ENCODE data around the gene SETD5. TPM values are rescaled to one million over a fixed set of nuclear protein-coding genes. Genes with fewer than 3 reads are reported as not detected.

SETD5 gene
- total and polyA plus RNA-seq, 8 donors: 11.2 to 431 (median 105) TPM

DNA sequence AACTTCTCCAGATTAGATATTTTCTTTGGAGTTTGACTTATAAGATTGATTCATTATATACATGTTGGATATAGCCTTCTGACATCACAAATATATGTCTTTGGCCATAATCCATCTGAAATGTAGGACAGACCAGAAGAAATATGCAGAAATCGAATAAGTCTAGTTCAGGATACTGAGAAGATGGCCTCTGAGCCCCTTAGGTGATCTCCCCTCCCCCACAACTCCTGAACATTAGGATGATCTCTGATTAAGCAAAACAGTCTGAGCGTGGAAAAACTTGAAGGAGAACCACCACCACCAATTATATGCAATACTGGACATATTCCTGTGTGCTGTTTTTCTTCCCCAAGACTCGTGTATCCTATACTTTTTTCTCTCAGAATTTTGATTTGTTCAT, 3.2 kb downstream of the SETD5 start:
- H3K36me3 ChIP-seq: no peaks in the 10 kb centered on the region
- TF ChIP-seq POLR2A (IDR thresholded peaks at IDR 0.05): no peak
- TF ChIP-seq EP300 (IDR thresholded peaks at IDR 0.05): no peak
- no peak for TF ChIP-seq POLR2AphosphoS5 (IDR thresholded peaks at IDR 0.05)
- TF ChIP-seq, protein P1, sequence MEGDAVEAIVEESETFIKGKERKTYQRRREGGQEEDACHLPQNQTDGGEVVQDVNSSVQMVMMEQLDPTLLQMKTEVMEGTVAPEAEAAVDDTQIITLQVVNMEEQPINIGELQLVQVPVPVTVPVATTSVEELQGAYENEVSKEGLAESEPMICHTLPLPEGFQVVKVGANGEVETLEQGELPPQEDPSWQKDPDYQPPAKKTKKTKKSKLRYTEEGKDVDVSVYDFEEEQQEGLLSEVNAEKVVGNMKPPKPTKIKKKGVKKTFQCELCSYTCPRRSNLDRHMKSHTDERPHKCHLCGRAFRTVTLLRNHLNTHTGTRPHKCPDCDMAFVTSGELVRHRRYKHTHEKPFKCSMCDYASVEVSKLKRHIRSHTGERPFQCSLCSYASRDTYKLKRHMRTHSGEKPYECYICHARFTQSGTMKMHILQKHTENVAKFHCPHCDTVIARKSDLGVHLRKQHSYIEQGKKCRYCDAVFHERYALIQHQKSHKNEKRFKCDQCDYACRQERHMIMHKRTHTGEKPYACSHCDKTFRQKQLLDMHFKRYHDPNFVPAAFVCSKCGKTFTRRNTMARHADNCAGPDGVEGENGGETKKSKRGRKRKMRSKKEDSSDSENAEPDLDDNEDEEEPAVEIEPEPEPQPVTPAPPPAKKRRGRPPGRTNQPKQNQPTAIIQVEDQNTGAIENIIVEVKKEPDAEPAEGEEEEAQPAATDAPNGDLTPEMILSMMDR (IDR thresholded peaks at IDR 0.05): no peak
- WGBS, 5 donors: 13 to 20% (median 17%) methylated on average over 3 of the region's 3 CpGs
- H3K27ac ChIP-seq: peak overlapping the region in 4 of 5 donors; percentile 96 to 100 (median 99)
- peak overlapping the region in 2 of 4 donors; percentile 84 to 97 for H3K4me3 ChIP-seq
- H3K4me1 ChIP-seq: peaks cover 62 to 75% (median 68%) of the 10 kb centered on the region in 4 donors
- intact Hi-C loops (cut with DNase I; ENCODE audit: low total_unique reads): no loop called here
- DNase-seq: peak in 1 of 2 donors; percentile 23
- H3K27me3 ChIP-seq: no peaks in the 10 kb centered on the region
- H3K9me3 ChIP-seq: no peaks in the 10 kb centered on the region

DNA sequence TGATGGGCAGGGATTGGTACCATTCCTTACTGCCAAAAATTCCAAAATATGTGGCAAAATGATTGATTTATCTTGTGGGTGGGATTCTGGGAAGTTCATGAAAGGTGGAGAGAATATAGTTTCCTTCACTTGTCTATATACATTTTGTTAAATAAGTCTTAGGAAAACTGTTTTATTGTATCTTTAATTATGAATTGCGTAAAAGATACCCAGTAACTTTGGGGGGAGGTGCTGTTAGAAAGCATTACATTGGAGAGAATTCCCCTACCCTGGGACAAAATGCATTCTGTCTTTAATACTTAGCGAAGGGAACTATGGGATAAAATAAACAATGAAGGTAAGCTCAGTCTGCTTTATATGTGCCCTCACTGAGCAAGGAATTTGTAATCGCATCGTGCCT, 4.6 kb downstream of the SETD5 start:
- H3K27me3 ChIP-seq: no peaks in the 10 kb centered on the region
- H3K4me3 ChIP-seq: peak overlapping the region in 1 of 4 donors; percentile 7
- WGBS, 5 donors: 24 to 41% (median 30%) methylated on average over 4 of the region's 4 CpGs
- no peak for TF ChIP-seq POLR2AphosphoS5 (IDR thresholded peaks at IDR 0.05)
- TF ChIP-seq, protein P1 (IDR thresholded peaks at IDR 0.05): no peak
- no peak for TF ChIP-seq POLR2A (IDR thresholded peaks at IDR 0.05)
- no peak for TF ChIP-seq EP300 (IDR thresholded peaks at IDR 0.05)
- DNase-seq: no peak
- peaks cover 69 to 83% (median 76%) of the 10 kb centered on the region in 4 donors for H3K4me1 ChIP-seq
- intact Hi-C loops (cut with DNase I; ENCODE audit: low total_unique reads): no loop called here
- H3K9me3 ChIP-seq: no peaks in the 10 kb centered on the region
- H3K27ac ChIP-seq: peak overlapping the region in 4 of 5 donors; percentile 33 to 99 (median 76)
- H3K36me3 ChIP-seq: no peaks in the 10 kb centered on the region

DNA sequence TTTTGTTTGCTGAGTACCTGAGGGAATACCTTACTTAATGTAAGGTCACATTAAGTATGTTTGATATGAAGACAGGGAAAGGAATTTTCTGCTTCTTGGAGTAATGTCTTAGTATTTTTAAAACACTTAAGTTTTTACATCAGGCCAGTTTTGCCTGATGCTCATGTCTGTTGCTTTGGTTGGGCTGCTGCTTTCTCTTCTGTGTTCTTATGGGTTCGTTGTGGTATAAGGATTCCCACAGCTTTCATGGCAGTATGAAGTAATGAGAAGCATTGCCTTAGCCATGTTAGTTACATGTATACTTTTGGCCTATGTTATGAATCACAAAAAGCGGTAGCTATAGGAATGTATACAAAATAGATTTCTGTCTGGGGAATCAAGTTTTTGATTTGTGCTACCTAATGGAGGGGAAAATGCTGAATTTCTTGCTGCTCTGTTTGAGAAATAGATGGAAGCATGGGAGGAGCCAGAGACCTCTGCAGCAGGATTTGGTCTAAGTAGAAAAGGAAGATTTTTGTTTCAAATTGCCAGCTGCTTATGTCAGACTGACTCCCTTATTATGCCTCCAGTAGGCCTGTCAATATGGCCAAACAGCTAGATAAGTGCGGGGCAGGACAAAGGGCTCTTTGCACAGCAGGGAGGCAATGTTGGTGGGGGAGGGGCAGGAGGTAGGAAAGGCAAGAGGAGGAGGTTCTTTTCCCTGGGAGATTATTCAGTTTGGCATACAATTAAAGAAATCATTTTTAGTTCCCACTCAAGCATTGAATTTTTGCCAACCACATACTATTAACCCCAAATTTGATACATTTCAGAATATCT, 5.2 kb downstream of the SETD5 start:
- intact Hi-C loops (cut with DNase I; ENCODE audit: low total_unique reads): no loop called here
- Histone ChIP-seq H3K27me3 (no peaks in the 10 kb centered on the region), H3K4me3 (peak overlapping the region in 1 of 4 donors; percentile 7), H3K27ac (peak overlapping the region in 4 of 5 donors; percentile 32 to 99 (median 42)), H3K36me3 (no peaks in the 10 kb centered on the region), H3K4me1 (peaks cover 70 to 90% (median 82%) of the 10 kb centered on the region in 4 donors), H3K9me3 (no peaks in the 10 kb centered on the region)
- peak; percentile 64 to 82 for DNase-seq
- 12 to 26% (median 17%) methylated on average over 3 of the region's 3 CpGs for WGBS, 5 donors
- TF ChIP-seq, protein P1 (IDR thresholded peaks at IDR 0.05): no peak
- no peak for TF ChIP-seq EP300 (IDR thresholded peaks at IDR 0.05)
- TF ChIP-seq POLR2AphosphoS5 (IDR thresholded peaks at IDR 0.05): peak in 1 of 3 donors; percentile 55
- no peak for TF ChIP-seq POLR2A (IDR thresholded peaks at IDR 0.05)

GRCh38 chr3:9403463-9403862, 6.0 kb downstream of the SETD5 start:
- intact Hi-C loops (cut with DNase I; ENCODE audit: low total_unique reads): no loop called here
- TF ChIP-seq, protein P1 (IDR thresholded peaks at IDR 0.05): no peak
- TF ChIP-seq POLR2AphosphoS5 (IDR thresholded peaks at IDR 0.05) (no peak), EP300 (IDR thresholded peaks at IDR 0.05) (no peak), POLR2A (IDR thresholded peaks at IDR 0.05) (no peak)
- Histone ChIP-seq H3K4me3 (peak overlapping the region in 1 of 4 donors; percentile 7), H3K4me1 (peaks cover 70 to 98% (median 87%) of the 10 kb centered on the region in 4 donors), H3K36me3 (no peaks in the 10 kb centered on the region), H3K27me3 (no peaks in the 10 kb centered on the region), H3K27ac (peak overlapping the region in 2 of 5 donors; percentile 33 to 99), H3K9me3 (no peaks in the 10 kb centered on the region)
- 50 to 63% (median 53%) methylated on average over 2 of the region's 2 CpGs for WGBS, 5 donors
- DNase-seq: no peak

Data from stomach (tissue), 9 donors.